HG02759 (cell line): Measurements from ENCODE around the gene EFHD1.
"Not testable (repeated sequence)": the region's sequence is repeated elsewhere in the genome, so short reads cannot be mapped to it uniquely, and the experiment has no call there.

Source experiments
- ATAC-seq: cut with Tn5 transposase; IDR thresholded peaks from one replicate; pipeline ENCODE4 v1.9.1; 2021; ENCODE audit warnings: mild to moderate bottlenecking, moderate library complexity; ENCODE audit not compliant: unreplicated experiment

Gene EFHD1

GRCh38 chr2:232647261-232647660, 13.9 kb downstream of the EFHD1 start:
- no peak for ATAC-seq

- no peak for ATAC-seq
Measured at GRCh38 chr2:232649033-232649432, 15.6 kb downstream of the EFHD1 start.

GRCh38 chr2:232652505-232652851, 19.1 kb downstream of the EFHD1 start:
- no peak for ATAC-seq

DNA sequence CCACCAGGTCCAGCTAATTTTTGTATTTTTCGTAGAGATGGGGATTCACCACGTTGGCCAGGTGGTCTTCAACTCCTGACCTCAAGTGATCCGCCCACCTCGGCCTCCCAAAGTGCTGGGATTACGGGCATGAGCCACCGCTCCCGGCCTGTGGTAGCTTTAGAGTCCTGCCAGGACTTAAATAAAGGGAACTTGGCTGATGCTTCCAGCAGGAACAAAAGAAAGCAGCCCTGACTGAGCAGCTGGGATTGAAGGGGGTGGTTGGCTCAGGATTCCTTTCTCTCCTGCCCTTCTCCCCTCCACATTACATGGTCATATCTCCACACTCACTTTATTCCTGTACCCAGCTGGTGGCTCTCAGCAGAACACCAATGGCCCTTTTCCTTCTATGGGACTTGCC, 20.0 kb downstream of the EFHD1 start:
- no peak for ATAC-seq

- ATAC-seq = no peak
Measured at GRCh38 chr2:232655392-232655791, 22.0 kb downstream of the EFHD1 start.

DNA sequence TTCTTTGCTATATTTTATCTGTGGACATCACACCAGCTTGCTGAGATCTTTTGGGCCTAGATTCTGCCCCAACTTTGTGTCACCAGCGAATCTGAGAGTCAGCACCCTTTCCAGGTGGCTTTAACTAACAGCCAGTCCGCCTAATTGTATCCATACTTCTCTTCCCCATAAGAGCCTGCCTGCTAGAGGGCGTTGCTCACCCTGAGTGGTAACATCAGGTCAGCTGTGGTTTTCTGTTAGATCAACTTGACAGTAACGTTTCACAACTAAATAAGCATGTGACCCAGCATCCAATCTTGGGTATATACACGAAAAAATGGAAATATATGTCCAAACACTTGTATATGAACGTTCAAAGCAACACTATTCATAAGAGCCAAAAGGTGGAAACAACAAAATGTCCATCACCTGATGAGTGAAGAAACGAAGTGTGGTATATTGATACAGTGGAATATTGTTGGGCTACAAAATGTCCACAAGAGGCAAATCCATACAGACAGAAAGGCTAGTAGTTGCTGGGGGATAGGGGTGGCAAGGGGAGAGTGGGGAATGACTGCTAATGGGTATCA, 24.9 kb downstream of the EFHD1 start:
- ATAC-seq = no peak

DNA sequence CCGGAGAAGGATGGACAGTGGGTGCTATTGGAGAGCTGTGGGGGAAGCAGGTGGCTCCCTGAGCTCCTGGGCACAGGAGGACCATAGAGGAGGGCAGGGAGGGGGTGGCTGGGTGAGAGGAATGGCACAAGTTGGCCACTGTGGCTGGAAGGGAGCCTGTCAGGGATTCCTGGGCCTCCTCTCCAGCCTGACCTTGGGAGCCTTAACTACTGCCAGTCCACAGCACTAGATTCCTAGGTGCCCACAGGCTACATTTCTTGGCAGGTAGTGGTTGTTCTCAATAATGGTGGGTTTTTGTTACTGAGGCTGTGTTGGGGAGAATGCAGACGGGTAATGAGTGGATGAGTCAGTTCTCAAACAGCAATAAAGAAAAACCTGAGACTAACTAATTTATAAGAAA, 26.0 kb downstream of the EFHD1 start:
- ATAC-seq = no peak

DNA sequence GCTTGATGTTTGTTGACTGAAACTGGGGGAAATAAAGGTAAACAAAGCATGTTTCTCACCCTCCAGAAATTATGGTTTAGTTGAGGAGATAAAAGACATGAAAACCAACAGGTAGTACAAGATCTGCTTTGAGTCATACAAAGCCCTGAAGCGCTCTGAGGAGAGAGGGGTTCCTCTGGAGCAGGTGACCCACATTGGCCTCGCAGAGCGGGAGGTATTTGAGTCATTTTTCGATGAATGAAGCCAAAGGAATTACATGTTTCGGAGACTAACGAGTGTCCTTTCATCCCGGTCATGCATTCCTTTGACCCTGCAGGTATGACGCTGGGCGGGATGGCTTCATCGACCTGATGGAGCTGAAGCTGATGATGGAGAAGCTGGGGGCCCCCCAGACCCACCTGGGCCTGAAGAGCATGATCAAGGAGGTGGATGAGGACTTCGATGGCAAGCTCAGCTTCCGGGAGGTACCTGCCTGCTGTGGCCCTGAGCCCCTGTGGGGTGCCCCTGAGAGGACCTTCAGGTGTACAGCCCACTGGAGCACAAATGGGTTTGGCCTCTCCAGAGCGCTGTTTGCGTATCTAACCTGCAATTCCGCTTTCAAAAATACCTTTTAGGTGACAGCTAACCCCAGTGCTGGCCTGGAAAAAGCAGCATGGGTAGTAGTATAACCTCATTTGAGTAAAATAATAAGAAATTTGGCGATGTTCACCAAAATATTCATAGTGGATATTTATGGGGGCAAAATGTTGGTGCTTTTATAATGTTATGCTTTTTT, 29.3 kb downstream of the EFHD1 start:
- ATAC-seq = no peak

DNA sequence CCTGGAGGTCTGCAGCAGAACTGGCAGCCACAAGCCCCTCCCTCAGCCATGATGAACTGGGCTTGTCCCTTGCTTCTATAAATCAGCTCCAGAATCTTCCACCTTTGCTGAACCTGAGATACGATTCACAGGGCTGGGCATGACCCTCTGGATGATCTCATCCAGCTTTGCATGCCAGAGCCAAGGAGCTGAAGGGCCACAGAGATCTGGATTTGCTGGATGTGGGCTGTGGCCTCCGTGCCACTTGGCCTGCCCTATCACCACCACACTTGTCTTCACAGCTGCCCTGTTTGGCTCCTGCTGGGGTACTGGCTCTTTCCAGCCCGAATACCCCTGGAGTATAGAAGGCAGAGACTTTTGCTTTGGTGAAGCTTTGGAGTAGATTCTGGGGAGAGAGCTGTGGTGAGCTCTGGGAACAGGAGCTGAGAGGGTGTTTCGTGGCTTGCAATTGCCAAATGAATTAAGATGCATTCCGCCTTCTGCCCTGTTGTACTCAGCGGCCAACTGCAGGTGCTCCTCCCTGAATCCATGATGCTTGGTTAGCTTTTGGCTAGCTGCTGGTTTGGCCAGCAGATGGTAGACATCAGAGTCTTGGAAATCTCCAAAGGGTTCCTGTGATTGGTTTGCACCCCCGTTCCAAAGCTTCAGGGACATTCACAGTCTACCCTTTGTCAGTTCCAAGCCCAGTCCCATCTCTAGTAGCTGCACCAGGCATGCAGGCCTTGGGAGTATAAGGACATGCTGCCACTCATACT, 32.8 kb downstream of the EFHD1 start:
- no peak for ATAC-seq

DNA sequence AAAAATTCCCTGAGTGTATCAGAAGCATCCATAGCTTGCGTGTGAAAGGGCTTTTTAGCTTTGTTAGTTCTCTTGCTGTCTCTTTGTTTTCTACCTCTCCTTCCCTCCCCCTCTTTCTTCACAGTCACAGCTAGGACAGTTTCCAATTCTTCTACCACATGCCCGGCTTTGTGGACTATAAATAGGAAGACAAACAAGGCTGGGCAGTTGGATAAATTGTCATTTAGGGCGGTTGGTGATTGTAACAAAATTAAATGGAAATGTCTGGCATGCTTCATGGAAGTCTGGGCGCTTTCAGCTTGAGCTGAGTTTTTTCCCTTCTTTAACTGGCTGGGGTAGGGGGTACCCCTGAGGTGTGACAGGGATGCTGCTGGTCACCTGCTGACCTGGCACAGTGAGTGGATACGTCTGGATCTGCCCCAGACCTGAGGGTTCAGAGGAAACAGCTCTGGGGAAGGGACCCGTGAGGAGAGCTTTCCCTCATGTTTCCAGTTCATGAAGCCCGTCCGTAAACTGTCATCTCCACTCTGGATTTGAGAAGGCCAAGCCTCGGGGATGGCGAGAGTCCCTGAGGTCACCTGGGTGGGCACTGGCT, 34.7 kb downstream of the EFHD1 start:
- ATAC-seq = no peak

GRCh38 chr2:232668805-232669444, 35.5 kb downstream of the EFHD1 start:
- no peak for ATAC-seq

DNA sequence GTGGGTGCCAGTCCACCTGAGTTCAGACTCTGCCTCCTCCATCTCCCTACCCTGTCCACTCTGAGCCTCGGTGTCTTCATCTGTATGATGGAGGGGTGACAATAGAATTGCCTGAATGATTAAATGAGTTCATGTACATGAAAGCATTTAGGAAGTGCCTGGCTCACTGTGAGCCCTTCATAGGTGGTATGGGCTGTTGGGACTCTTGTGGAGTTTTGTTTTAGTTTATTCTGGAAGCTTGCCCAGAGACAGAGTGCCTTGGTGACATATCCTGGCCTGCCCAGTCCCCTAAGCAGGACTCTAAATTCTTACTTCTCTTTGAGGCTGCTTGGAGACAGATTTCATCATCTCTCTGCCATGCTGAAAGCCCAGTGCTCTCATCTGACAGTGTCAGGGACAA, 39.2 kb downstream of the EFHD1 start:
- ATAC-seq = no peak

GRCh38 chr2:232674491-232674890, 41.1 kb downstream of the EFHD1 start:
- no peak for ATAC-seq

DNA sequence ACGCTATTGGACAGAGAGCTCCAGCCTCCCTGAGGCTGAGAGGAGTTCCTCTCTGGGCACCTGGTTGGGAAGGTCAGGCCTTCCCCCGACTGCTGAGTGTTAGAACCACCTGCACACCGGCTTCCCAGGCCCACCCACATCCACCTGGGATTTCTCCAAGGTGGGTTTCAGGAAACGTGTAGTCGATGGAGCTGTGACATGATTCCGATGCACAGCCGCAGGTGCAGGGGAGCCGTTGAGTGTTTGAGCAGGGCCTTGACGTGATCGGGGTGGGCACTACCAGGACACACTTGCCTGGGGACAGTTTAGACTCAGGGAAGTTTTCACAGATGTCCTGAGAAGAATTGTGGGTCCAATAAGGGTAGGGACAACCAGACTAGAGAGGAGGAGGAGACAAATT, 42.0 kb downstream of the EFHD1 start:
- no peak for ATAC-seq

- ATAC-seq = no peak
Measured at GRCh38 chr2:232680006-232680405, 46.6 kb downstream of the EFHD1 start.

DNA sequence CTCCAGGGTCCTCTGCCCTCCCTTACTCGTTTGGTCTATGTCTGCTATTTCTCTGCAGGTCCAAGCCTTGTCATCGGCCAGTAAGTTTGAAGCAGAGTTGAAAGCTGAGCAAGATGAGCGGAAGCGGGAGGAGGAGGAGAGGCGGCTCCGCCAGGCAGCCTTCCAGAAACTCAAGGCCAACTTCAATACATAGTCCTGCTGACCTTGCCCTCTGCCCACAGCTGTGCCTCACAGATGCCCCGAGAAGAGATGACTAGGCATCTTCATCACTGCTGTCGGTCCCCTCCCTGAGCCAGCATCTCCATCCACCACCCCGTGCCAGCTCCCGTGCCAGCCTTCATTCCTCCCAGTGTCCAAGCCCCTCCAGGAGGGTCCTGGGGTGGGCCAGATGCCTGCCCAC, 48.1 kb downstream of the EFHD1 start:
- no peak for ATAC-seq

DNA sequence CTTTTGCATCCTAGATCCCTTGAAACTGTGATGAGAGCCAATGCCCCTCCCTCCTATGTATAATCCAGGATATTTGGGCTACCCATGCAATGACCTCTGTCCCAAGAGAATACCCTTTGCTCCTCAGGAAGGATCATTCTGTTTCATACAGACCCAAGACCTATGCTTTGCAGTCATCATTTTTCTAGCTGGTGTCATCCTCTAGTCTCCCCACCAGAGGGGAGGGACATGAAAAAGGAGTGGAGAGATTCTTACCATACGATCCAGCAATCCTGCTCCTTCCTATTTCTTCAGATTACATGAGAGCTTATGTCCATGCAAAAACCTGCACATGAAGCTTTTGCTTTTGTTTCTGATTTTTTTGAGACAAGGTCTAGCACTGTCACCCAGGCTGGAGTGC, 50.0 kb downstream of the EFHD1 start:
- ATAC-seq = no peak

GRCh38 chr2:232685391-232685790, 52.0 kb downstream of the EFHD1 start:
- ATAC-seq = not testable (repeated sequence)

DNA sequence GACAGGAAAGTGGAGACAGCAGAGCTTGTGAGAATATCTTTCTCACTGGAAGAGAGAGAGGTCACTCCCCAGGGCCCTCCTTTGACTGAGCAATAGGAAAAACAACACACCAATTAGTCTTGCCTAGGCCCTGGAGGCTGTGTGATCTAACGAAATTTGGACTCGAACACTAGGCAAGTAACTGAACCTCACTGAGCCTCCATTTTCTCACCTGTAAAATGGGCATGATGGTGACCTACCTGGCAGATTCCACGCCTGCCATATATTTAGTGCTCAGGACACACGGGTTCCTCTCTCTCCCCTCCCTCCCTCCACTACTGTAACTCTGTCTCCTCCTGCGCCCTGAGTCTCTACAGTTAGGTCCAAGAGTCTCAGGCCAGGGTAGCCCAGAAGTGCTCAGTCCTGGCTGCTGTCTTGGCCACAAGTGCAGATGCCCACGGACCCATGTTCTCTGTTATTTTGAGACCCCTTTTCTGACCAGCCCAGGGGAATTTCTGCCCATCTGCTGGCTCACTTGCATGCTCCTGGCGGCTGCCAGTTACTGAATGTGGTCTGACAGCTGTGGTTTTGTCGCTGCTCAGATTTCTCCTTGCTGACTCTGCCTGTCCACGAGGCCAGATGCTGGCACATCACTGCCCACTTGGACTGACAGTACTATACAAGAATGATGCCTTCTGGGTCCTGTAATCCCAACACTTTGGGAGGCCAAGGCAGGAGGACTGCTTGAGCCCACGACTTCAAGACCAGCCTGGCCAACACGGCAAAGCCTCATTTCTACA, 54.2 kb downstream of the EFHD1 start:
- no peak for ATAC-seq

DNA sequence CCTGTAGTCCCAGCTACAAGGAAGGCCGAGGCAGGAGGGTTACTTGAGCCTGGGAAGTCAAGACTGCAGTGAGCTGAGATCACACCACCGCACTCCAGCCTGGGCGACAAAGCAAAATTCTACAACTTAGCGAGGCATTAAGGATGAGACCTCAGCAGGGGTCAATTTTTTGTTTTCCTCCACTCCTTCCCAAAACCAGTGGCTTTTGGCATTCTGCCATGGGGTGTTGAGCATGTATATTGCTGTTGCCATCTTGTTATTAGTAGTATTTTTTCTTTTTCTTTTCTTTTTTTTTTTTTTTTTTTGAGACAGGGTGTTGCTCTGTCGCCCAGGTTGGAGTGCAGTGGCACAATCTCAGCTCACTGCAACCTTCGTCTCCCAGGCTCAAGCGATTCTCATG, 54.8 kb downstream of the EFHD1 start:
- ATAC-seq = no peak
